ENCODE measurements around the gene EFHC2.

Gene EFHC2

GRCh38 chrX:44317181-44317580, 26.3 kb downstream of the EFHC2 start:
- Histone ChIP-seq H3K4me1 (ENCODE audit: insufficient read depth, low read length) (no peaks in the 10 kb centered on the region), H2AFZ (ENCODE audit: low read depth, low read length) (no peak overlapping the region), H3K36me3 (ENCODE audit: insufficient read depth, low read length) (no peaks in the 10 kb centered on the region), H3K27me3 (ENCODE audit: insufficient read depth, low read length) (no peaks in the 10 kb centered on the region), H3K9me3 (ENCODE audit: low read length) (no peaks in the 10 kb centered on the region), H3K4me3 (ENCODE audit: low read length) (no peak overlapping the region)

GRCh38 chrX:44314808-44315207, 28.7 kb downstream of the EFHC2 start:
- H3K36me3 ChIP-seq (ENCODE audit: insufficient read depth, low read length), result no peaks in the 10 kb centered on the region
- no peak overlapping the region for H2AFZ ChIP-seq (ENCODE audit: low read depth, low read length)
- H3K4me1 ChIP-seq (ENCODE audit: insufficient read depth, low read length), result no peaks in the 10 kb centered on the region
- H3K27me3 ChIP-seq (ENCODE audit: insufficient read depth, low read length), result no peaks in the 10 kb centered on the region
- no peaks in the 10 kb centered on the region for H3K9me3 ChIP-seq (ENCODE audit: low read length)
- H3K4me3 ChIP-seq (ENCODE audit: low read length), result no peak overlapping the region

GRCh38 chrX:44314259-44314734, 29.2 kb downstream of the EFHC2 start:
- H3K4me1 ChIP-seq (ENCODE audit: insufficient read depth, low read length), result no peaks in the 10 kb centered on the region
- no peaks in the 10 kb centered on the region for H3K36me3 ChIP-seq (ENCODE audit: insufficient read depth, low read length)

GRCh38 chrX:44312421-44312820, 31.1 kb downstream of the EFHC2 start:
- H3K4me1 ChIP-seq (ENCODE audit: insufficient read depth, low read length), result no peaks in the 10 kb centered on the region
- no peaks in the 10 kb centered on the region for H3K27me3 ChIP-seq (ENCODE audit: insufficient read depth, low read length)
- H2AFZ ChIP-seq (ENCODE audit: low read depth, low read length), result no peak overlapping the region
- no peaks in the 10 kb centered on the region for H3K9me3 ChIP-seq (ENCODE audit: low read length)
- H3K4me3 ChIP-seq (ENCODE audit: low read length), result no peak overlapping the region
- H3K36me3 ChIP-seq (ENCODE audit: insufficient read depth, low read length), result no peaks in the 10 kb centered on the region

More at GRCh38 chrX:44314259-44314734, 29.2 kb downstream of the EFHC2 start:
- Histone ChIP-seq H2AFZ (ENCODE audit: low read depth, low read length) (no peak overlapping the region), H3K9me3 (ENCODE audit: low read length) (no peaks in the 10 kb centered on the region), H3K27me3 (ENCODE audit: insufficient read depth, low read length) (no peaks in the 10 kb centered on the region), H3K4me3 (ENCODE audit: low read length) (no peak overlapping the region)

GRCh38 chrX:44310227-44310626, 33.2 kb downstream of the EFHC2 start:
- no peaks in the 10 kb centered on the region for H3K36me3 ChIP-seq (ENCODE audit: insufficient read depth, low read length)
- H2AFZ ChIP-seq (ENCODE audit: low read depth, low read length), result no peak overlapping the region
- H3K27me3 ChIP-seq (ENCODE audit: insufficient read depth, low read length), result no peaks in the 10 kb centered on the region
- no peaks in the 10 kb centered on the region for H3K9me3 ChIP-seq (ENCODE audit: low read length)
- no peak overlapping the region for H3K4me3 ChIP-seq (ENCODE audit: low read length)
- H3K4me1 ChIP-seq (ENCODE audit: insufficient read depth, low read length), result no peaks in the 10 kb centered on the region

GRCh38 chrX:44308869-44309268, 34.6 kb downstream of the EFHC2 start:
- H3K27me3 ChIP-seq (ENCODE audit: insufficient read depth, low read length), result no peaks in the 10 kb centered on the region
- no peak overlapping the region for H3K4me3 ChIP-seq (ENCODE audit: low read length)
- H2AFZ ChIP-seq (ENCODE audit: low read depth, low read length), result no peak overlapping the region
- no peaks in the 10 kb centered on the region for H3K9me3 ChIP-seq (ENCODE audit: low read length)
- H3K36me3 ChIP-seq (ENCODE audit: insufficient read depth, low read length), result no peaks in the 10 kb centered on the region
- no peaks in the 10 kb centered on the region for H3K4me1 ChIP-seq (ENCODE audit: insufficient read depth, low read length)

- Histone ChIP-seq H2AFZ (ENCODE audit: low read depth, low read length) (no peak overlapping the region), H3K4me1 (ENCODE audit: insufficient read depth, low read length) (no peaks in the 10 kb centered on the region), H3K9me3 (ENCODE audit: low read length) (no peaks in the 10 kb centered on the region), H3K4me3 (ENCODE audit: low read length) (no peak overlapping the region), H3K27me3 (ENCODE audit: insufficient read depth, low read length) (peaks cover 2% of the 10 kb centered on the region), H3K36me3 (ENCODE audit: insufficient read depth, low read length) (no peaks in the 10 kb centered on the region)
Measured at GRCh38 chrX:44306356-44306755, 37.1 kb downstream of the EFHC2 start.

- Histone ChIP-seq H2AFZ (ENCODE audit: low read depth, low read length) (no peak overlapping the region), H3K4me3 (ENCODE audit: low read length) (no peak overlapping the region), H3K27me3 (ENCODE audit: insufficient read depth, low read length) (peaks cover 2% of the 10 kb centered on the region), H3K4me1 (ENCODE audit: insufficient read depth, low read length) (no peaks in the 10 kb centered on the region), H3K36me3 (ENCODE audit: insufficient read depth, low read length) (no peaks in the 10 kb centered on the region), H3K9me3 (ENCODE audit: low read length) (no peaks in the 10 kb centered on the region)
Measured at GRCh38 chrX:44305921-44306320, 37.6 kb downstream of the EFHC2 start.

- H3K9me3 ChIP-seq (ENCODE audit: low read length), result no peaks in the 10 kb centered on the region
- no peak overlapping the region for H3K4me3 ChIP-seq (ENCODE audit: low read length)
- H2AFZ ChIP-seq (ENCODE audit: low read depth, low read length), result no peak overlapping the region
- H3K4me1 ChIP-seq (ENCODE audit: insufficient read depth, low read length), result no peaks in the 10 kb centered on the region
- peaks cover 2% of the 10 kb centered on the region for H3K27me3 ChIP-seq (ENCODE audit: insufficient read depth, low read length)
- no peaks in the 10 kb centered on the region for H3K36me3 ChIP-seq (ENCODE audit: insufficient read depth, low read length)
Measured at GRCh38 chrX:44303119-44303518, 40.4 kb downstream of the EFHC2 start.

- Histone ChIP-seq H2AFZ (ENCODE audit: low read depth, low read length) (no peak overlapping the region), H3K9me3 (ENCODE audit: low read length) (no peaks in the 10 kb centered on the region), H3K27me3 (ENCODE audit: insufficient read depth, low read length) (peaks cover 2% of the 10 kb centered on the region), H3K4me1 (ENCODE audit: insufficient read depth, low read length) (no peaks in the 10 kb centered on the region), H3K4me3 (ENCODE audit: low read length) (no peak overlapping the region), H3K36me3 (ENCODE audit: insufficient read depth, low read length) (no peaks in the 10 kb centered on the region)
Measured at GRCh38 chrX:44299177-44299576, 44.3 kb downstream of the EFHC2 start.

- no peaks in the 10 kb centered on the region for H3K27me3 ChIP-seq (ENCODE audit: insufficient read depth, low read length)
- no peaks in the 10 kb centered on the region for H3K9me3 ChIP-seq (ENCODE audit: low read length)
- H3K36me3 ChIP-seq (ENCODE audit: insufficient read depth, low read length), result no peaks in the 10 kb centered on the region
- H3K4me1 ChIP-seq (ENCODE audit: insufficient read depth, low read length), result no peaks in the 10 kb centered on the region
- H3K4me3 ChIP-seq (ENCODE audit: low read length), result no peak overlapping the region
- H2AFZ ChIP-seq (ENCODE audit: low read depth, low read length), result no peak overlapping the region
Measured at GRCh38 chrX:44291468-44292092, 51.9 kb downstream of the EFHC2 start.

- H3K27me3 ChIP-seq (ENCODE audit: insufficient read depth, low read length), result no peaks in the 10 kb centered on the region
- no peaks in the 10 kb centered on the region for H3K4me1 ChIP-seq (ENCODE audit: insufficient read depth, low read length)
- no peak overlapping the region for H3K4me3 ChIP-seq (ENCODE audit: low read length)
- H2AFZ ChIP-seq (ENCODE audit: low read depth, low read length), result no peak overlapping the region
- H3K9me3 ChIP-seq (ENCODE audit: low read length), result no peaks in the 10 kb centered on the region
- no peaks in the 10 kb centered on the region for H3K36me3 ChIP-seq (ENCODE audit: insufficient read depth, low read length)
Measured at GRCh38 chrX:44290718-44291117, 52.8 kb downstream of the EFHC2 start.

- Histone ChIP-seq H3K27me3 (ENCODE audit: insufficient read depth, low read length) (no peaks in the 10 kb centered on the region), H2AFZ (ENCODE audit: low read depth, low read length) (no peak overlapping the region), H3K9me3 (ENCODE audit: low read length) (no peaks in the 10 kb centered on the region), H3K4me3 (ENCODE audit: low read length) (no peak overlapping the region), H3K36me3 (ENCODE audit: insufficient read depth, low read length) (no peaks in the 10 kb centered on the region), H3K4me1 (ENCODE audit: insufficient read depth, low read length) (no peaks in the 10 kb centered on the region)
Measured at GRCh38 chrX:44282753-44283152, 60.7 kb downstream of the EFHC2 start.

- no peak overlapping the region for H2AFZ ChIP-seq (ENCODE audit: low read depth, low read length)
- no peaks in the 10 kb centered on the region for H3K9me3 ChIP-seq (ENCODE audit: low read length)
- H3K27me3 ChIP-seq (ENCODE audit: insufficient read depth, low read length), result no peaks in the 10 kb centered on the region
- no peak overlapping the region for H3K4me3 ChIP-seq (ENCODE audit: low read length)
- H3K36me3 ChIP-seq (ENCODE audit: insufficient read depth, low read length), result no peaks in the 10 kb centered on the region
- H3K4me1 ChIP-seq (ENCODE audit: insufficient read depth, low read length), result no peaks in the 10 kb centered on the region
Measured at GRCh38 chrX:44280116-44280515, 63.4 kb downstream of the EFHC2 start.

Data from neuron (in vitro differentiated cells).